ENCODE results near the gene IL18BP. TPM values are rescaled to one million over a fixed set of nuclear protein-coding genes. Genes with fewer than 3 reads are reported as not detected.

IL18BP gene
- total and polyA plus RNA-seq, 10 of the 15 experiments (the other 5 are each of a cell fraction or from before 2014, with no cell fraction given): 2.6 to 18.1 (median 10.7) TPM

DNA sequence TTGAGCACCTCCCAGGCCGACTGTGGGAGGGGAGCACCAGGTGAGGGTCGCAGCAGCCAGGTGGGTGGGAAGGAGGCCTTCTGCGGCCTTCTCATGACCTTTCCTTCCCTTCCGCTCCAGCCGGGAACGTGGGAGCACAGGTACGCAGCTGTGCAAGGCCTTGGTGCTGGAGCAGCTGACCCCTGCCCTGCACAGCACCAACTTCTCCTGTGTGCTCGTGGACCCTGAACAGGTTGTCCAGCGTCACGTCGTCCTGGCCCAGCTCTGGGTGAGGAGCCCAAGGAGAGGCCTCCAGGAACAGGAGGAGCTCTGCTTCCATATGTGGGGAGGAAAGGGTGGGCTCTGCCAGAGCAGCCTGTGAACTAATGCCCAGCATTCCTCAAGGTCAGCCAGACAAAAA, 2.6 kb downstream of the IL18BP start (continued):
- peak; percentile 9 for TF ChIP-seq BCL3 (IDR thresholded peaks at IDR 0.05; ENCODE audit: borderline replicate concordance, insufficient read depth, low read depth, low read length, poor library complexity, severe bottlenecking)
- no peak for TF ChIP-seq RFX5 (IDR thresholded peaks at IDR 0.05; ENCODE audit: low read depth, low read length)
- peak; percentile 59; the same call in 1 of the 2 replicates for TF ChIP-seq POLR2A (IDR thresholded peaks at IDR 0.05; ENCODE audit: low read depth, low read length)
- no peak for TF ChIP-seq CREM (IDR thresholded peaks at IDR 0.05; ENCODE audit: low read depth)
- TF ChIP-seq BMI1 (IDR thresholded peaks at IDR 0.05; ENCODE audit: borderline replicate concordance): no peak

DNA sequence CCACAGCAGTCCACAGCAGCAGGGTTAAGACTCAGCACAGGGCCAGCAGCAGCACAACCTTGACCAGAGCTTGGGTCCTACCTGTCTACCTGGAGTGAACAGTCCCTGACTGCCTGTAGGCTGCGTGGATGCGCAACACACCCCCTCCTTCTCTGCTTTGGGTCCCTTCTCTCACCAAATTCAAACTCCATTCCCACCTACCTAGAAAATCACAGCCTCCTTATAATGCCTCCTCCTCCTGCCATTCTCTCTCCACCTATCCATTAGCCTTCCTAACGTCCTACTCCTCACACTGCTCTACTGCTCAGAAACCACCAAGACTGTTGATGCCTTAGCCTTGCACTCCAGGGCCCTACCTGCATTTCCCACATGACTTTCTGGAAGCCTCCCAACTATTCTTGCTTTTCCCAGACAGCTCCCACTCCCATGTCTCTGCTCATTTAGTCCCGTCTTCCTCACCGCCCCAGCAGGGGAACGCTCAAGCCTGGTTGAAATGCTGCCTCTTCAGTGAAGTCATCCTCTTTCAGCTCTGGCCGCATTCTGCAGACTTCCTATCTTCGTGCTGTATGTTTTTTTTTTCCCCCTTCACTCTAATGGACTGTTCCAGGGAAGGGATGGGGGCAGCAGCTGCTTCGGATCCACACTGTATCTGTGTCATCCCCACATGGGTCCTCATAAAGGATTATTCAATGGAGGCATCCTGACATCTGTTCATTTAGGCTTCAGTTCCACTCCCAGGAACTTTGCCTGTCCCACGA, 3.3 kb downstream of the IL18BP start:
- in situ Hi-C loops (cut with MboI) (no loop called here), intact Hi-C loops (cut with micrococcal nuclease; ENCODE audit: unreplicated experiment) (no loop called here)
- WGBS (ENCODE audit: insufficient coverage, insufficient replicate concordance, low lambda C conversion rate, missing lambda C conversion rate): 66% methylated on average over 10 of the region's 10 CpGs
- Histone ChIP-seq H3K27ac (ENCODE audit: control insufficient read depth, insufficient read depth) (no peak overlapping the region), H3K36me3 (ENCODE audit: control insufficient read depth in 2 of 2, insufficient read depth in 2 of 2, low read length in 1 of 2) (peaks cover 36 to 59% of the 10 kb centered on the region in 2 experiments; a peak in 3 of 4 replicates), H3K9ac (ENCODE audit: control insufficient read depth, insufficient read depth, low read length) (no peak overlapping the region), H3K27me3 (replicated peaks in 1 of 2; ENCODE audit: control insufficient read depth in 2 of 2, insufficient read depth in 2 of 2, low read length in 1 of 2) (no peaks in the 10 kb centered on the region), H3K4me1 (ENCODE audit: control insufficient read depth, insufficient read depth, low read length) (peaks cover 27% of the 10 kb centered on the region), H3K4me3 (no peak overlapping the region), H4K20me1 (ENCODE audit: control insufficient read depth, insufficient read depth) (no peaks in the 10 kb centered on the region), H2AFZ (ENCODE audit: control insufficient read depth, low read depth, low read length) (no peak overlapping the region), H3K4me2 (ENCODE audit: control insufficient read depth, insufficient read depth) (no peak overlapping the region), H3K79me2 (ENCODE audit: control insufficient read depth, insufficient read depth, low read length) (peaks cover 10% of the 10 kb centered on the region), H3K9me3 (replicated peaks; ENCODE audit: control insufficient read depth, insufficient read depth, low read length) (no peaks in the 10 kb centered on the region)
- ATAC-seq (no peak), FAIRE-seq (no peak), DNase-seq (ENCODE audit: low read depth, low spot score) (no peak)
- SMC1A ChIA-PET (ENCODE audit: uncharacterized antibody, unreplicated experiment): interaction anchor here (1.2 kb wide), 1 partner anchor 25 kb away, joined by 3 read pairs; no protein-coding TSS in a partner anchor
- RAD21 ChIA-PET (ENCODE audit: unreplicated experiment): no interaction called here
- TF ChIP-seq SRF (IDR thresholded peaks at IDR 0.05; ENCODE audit: low read depth in 2 of 2, low read length in 2 of 2): no peak
- no peak for TF ChIP-seq KAT2A (conservative IDR thresholded peaks at IDR 0.05; ENCODE audit: control insufficient read depth, low read depth, low read length)
- peak; percentile 17; the same call in 1 of the 2 replicates for TF ChIP-seq POLR2A (IDR thresholded peaks at IDR 0.05; ENCODE audit: low read depth, low read length)
- peak; percentile 42; the same call in 1 of the 2 replicates for TF ChIP-seq POLR2AphosphoS5 (IDR thresholded peaks at IDR 0.05; ENCODE audit: low read length)
- TF ChIP-seq PML (IDR thresholded peaks at IDR 0.05; ENCODE audit: low read length): 0 out of 2 replicates have a peak, but pooled peaks have one; percentile 6
- 0 out of 2 replicates have a peak, but pooled peaks have one; percentile 12 for TF ChIP-seq ATF2 (IDR thresholded peaks at IDR 0.05; ENCODE audit: low read length)
- BruUV-seq (replicated peaks): no TSS peak
- POLR2A ChIA-PET: interaction anchor here (0.5 to 0.7 kb wide), 3 partner anchors 67 to 236 kb away, joined by 3 to 4 read pairs (median 4); no protein-coding TSS in a partner anchor
- CTCF ChIA-PET: interaction anchor here (1.0 kb wide), 1 partner anchor 12 kb away, joined by 3 read pairs; no protein-coding TSS in a partner anchor

Data from GM12878 (cell line).